Stimulated activated naive CD4-positive, alpha-beta T cell (primary cell): ENCODE data around the gene COQ8B.
"Not testable (repeated sequence)": the region's sequence is repeated elsewhere in the genome, so short reads cannot be mapped to it uniquely, and the experiment has no call there.

Experiments
- DNase-seq, 6 experiments: peaks; one replicate each; lab custom pipeline; 2025; lab: John Stamatoyannopoulos, UW

Gene COQ8B

DNA sequence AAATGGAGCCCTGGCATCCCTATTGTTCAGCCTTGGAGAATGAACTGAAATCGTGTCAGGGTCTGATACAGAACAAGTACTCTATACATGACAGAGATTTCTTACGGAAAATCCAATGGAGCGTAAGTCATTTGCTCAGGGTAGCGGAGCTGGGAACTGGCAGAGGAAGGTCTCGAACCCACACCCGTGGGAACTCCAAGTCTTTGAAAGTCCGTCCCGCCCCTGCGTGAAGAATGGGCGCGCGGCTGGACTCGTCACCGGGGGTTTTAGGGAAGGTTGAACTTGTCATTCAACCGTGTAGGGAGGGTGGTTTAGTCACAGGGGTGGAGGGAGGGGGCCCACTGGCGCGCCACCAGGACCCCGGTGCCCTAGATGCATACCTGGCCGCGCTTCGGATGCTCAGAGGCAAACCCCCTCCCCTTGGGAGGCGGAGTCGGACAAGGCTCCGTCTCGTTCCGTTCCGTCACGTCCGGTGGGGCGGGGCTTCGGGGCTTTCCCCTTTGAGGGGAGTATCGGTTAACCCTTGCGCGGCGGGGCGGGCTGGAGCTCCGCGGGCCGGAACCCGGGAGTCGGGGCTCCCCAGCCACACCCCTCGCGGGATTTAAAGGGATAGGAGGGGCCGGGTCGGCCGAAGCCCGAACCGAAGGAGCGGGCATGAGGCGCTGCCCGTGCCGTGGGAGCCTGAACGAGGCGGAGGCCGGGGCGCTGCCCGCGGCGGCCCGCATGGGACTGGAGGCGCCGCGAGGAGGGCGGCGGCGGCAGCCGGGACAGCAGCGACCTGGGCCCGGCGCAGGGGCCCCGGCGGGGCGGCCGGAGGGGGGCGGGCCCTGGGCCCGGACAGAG, at the start of gene COQ8B, which contains the start of gene ITPKC:
COQ8B (minus strand) TSS at position 405 of the 843 bp plus-strand sequence. CDS start 2,254 bp downstream, outside the sequence.
ITPKC (plus strand) TSS at position 631 of the 843 bp plus-strand sequence; CDS start at position 655, 24 bp downstream.
- peak; percentile 94 to 99 (median 98) for DNase-seq

DNA sequence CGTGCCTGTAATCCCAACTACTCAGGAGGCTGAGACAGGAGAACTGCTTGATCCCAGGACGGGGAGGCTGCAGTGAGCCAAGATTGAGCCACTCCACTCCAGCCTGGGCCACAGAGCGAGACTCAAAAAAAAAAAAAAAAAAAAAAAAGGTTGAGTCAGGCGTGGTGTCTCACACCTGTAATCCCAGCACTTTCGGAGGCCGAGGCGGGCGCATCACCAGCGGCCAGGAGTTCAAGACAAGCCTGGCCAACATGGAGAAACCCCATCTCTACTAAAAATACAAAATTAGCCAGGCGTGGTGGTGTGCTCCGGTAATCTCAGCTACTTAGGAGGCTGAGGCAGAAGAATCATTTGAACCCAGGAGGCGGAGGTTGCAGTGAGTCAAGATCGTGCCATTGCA, 49.7 kb upstream of the COQ8B start:
- not testable (repeated sequence) for DNase-seq

DNA sequence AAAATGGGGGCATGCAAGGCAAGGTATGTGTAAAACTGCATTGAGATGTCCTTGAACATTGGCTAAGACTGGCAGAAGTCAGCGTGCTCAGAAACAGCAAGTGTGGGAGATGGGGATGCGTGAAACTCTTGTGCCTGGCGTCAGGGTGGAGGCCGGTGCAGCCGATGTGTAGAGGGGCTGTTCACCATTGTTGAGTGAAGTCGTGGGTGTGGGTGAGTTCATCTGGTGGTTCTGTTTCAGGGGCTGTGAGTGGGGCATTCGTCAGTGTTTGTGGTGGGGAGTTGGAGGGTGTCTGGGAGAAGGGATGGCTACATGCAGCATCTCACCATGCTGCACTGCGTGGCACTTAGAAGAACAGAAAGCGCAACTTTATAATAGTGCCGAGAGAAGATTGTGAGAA, 47.3 kb upstream of the COQ8B start:
- no peak for DNase-seq

DNA sequence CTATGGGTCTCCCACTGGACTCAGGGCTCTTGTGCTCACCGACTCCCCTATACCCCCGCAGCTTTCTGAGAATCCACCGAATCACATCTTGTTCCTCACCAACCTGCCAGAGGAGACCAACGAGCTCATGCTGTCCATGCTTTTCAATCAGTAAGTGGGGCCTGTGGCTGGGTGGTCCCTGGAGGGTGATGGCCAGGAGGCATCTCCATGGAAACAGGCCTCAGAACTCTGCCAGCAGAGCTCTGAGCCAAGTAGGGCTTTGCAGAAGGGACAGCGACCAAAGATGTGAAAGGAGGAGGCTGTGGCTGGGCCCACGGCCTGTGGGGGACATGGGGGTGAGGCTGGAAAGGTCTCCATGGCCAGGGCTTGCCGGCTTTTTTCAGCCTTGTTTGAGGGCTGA, 46.8 kb upstream of the COQ8B start:
- DNase-seq = no peak

DNA sequence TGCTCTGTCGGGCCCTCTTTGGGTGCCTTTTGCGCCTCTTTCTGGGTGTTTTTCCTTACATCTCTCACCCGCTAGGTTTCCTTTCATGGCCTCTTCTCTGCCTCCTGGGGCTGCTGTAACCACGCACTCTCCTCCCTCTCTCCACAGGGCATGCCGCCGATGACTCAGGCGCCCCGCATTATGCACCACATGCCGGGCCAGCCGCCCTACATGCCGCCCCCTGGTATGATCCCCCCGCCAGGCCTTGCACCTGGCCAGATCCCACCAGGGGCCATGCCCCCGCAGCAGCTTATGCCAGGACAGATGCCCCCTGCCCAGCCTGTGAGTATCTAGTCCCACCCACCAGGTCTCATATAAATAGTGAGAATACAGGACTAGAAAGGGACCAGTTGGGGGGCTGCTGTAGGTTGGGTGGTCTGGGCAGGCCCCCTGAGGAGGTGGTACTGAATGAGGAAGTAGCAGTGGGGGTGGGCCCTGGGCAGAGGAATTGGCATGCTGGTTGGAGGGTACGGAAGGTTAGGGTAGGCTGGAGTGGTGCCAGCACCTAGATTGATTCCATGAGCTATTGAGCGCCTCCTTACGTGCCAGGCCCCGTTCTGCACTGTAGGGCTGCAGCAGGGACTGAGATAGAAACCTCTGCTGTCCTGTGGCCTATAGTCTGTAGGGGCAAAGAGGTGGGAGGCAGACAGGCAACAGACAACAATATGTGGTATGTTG, 46.2 kb upstream of the COQ8B start:
- DNase-seq = no peak

DNA sequence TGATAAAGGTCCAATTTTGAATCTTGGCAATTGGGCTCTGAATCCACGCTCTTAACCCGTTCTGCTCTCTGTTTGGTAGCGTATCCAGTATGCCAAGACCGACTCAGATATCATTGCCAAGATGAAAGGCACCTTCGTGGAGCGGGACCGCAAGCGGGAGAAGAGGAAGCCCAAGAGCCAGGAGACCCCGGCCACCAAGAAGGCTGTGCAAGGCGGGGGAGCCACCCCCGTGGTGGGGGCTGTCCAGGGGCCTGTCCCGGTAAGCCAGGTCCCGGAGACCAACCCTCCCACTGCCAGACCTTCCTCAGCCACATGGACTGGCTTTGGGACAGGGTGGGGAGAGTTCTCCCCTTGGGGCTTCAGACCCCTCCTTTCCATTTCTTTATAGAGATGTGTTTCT, 42.7 kb upstream of the COQ8B start:
- DNase-seq = no peak

DNA sequence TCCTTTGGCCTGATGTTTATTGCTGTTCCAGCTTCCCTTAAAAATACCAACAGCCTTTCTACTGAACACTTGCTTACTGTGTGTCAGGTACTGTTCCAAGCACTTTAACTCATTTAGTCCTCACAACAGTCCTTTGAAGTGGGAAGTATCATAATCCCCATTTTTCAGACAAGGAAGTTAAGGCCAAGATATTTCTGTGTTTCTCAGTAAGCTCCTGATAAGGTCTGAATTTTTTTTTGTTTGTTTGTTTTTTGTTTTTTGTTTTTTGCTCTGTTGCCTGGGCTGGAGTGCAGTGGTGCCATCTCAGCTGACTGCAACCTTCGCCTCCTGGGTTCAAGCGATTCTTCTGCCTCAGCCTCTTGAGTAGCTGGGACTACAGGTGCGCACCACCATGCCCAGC, 41.8 kb upstream of the COQ8B start:
- DNase-seq = no peak

DNA sequence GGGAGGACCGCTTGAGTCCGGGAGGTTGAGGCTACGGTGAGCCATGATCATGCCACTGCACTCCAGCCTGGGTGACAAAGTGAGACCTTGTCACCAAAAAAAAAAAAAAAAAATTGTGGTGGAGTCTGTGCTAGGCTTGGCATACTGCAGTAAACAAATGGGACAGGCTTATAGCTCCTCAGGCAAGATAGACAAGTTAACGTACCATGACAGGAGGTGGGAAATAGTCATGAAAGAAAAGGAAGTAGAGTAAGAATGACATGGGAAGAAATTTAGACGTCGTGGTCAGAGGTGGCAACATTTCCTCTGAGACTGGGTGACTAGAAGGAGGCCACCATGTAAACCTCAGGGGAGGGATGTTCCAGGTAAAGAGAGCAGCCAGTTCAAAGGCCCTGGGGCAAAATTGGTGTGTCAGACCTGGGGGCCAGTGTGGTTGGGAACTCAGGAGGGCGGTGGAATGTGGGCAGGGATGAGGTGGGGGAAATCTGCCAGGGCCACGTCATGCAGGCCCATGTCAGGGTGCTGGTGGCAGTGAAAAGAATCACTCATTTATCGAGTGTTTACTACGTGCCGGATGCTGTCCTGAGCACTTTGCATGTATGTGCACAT, 39.9 kb upstream of the COQ8B start:
- DNase-seq = no peak

DNA sequence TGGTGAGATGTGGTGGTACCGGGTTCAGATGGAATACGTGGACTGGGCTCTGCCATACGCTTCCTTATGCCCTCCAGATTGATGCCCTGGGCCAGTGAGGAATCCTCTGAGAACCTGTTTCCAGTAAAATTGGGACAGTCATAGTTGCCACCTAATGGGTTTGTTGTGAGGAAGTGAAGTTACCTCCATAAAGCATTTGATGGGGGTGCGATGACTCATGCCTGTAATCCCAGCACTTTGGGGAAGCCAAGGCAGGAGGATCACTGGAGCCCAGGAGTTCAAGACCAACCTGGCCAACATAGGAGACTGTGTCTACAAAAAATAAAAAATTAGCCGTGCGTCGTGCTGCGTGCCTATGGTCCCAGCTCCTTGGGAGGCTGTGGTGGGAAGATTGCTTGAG, 39.1 kb upstream of the COQ8B start:
- no peak for DNase-seq

DNA sequence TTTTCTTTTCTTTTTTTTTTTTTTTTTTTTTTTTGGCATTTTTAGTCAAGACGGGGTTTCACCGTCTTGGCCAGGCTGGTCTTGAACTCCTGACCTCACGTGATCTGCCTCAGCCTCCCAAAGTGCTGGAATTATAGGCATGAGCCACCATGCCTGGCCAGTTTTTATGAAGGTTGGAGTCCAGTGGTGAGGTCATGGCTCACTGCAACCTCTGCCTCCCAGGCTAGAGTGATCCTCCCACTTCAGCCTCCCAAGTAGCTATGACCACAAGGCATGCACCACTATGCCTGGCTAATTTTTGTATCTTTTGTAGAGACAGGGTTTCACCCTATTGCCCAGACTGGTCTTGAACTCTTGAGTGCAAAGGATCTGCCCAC, 38.5 kb upstream of the COQ8B start:
- no peak for DNase-seq

DNA sequence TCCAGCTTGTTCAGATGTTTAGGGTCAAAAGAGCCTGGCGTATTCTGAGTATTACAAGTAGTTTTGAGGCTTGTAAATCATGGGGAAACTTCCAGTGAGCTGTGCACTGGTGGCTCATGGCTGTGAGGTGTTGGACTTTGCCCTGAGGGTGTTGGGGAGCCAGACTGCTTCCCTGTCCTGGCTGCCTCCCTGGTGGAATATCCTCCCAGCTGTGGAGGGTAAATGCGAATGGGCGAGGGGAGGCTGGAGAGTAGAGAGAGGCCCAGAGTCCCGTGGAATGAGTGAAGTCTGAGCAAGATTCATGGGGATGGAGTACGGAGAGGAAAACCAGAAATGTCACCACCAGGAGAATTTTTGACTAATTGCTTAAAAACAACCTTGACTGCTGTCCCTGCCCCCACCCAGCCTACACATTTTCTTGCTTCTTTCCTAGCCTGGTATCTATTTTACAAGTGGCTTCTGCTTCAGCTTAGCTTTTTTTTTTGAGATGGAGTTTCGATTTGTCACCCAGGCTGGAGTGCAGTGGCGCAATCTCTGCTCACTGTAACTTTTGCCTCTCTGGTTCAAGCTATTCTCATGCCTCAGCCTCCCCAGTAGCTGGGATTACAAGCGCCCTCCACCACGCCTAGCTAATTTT, 38.0 kb upstream of the COQ8B start:
- DNase-seq = no peak

DNA sequence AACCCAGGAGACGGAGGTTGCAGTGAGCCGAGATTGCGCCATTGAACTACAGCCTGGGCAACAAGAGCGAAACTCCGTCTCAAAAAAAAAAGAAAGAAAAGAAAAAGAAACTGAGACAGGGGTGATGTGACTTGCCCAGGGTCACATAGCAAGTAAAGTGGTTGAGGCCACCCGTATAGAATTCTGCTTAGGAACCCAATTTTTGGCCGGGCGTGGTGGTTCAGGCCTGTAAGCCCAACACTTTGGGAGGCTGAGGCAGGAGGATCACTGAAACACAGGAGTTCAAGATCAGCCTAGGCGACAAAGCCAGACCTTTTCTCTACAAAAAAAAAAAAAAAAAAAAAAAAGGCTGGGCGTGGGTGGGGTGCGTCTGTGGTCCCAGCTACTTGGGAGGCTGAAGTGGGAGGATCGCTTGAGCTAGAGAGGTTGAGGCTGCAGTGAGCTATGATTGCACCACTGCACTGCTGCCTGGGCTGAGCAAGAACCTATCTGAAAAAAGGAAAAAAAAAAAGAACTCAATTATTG, 35.6 kb upstream of the COQ8B start:
- no peak for DNase-seq

DNA sequence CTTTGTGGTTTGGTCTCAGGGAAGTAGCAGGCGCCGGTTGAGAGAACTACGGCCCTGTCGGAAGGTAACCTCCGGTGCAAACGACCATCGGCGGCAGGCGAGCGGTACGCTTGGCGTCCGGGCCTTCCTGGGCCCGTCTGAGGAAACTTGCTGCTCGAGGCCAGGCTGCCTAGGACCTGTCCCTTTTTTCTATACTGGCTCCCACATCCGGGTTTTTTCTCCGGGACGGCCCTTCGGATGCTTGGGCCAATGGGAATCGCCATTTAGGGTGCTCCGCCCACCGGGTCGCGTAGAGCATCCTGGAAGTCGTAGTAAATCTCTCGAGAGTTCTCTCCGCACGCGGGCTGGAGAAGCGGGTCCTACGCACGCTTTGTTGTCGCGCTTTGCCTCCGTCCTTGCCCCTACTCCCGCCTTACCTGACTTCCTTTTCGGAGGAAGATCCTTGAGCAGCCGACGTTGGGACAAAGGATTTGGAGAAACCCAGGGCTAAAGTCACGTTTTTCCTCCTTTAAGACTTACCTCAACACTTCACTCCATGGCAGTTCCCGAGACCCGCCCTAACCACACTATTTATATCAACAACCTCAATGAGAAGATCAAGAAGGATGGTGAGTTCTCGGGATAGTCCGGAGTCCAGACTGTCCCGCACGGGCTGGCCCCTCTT, 34.3 kb upstream of the COQ8B start, which contains the start of gene SNRPA:
SNRPA (plus strand) TSS at position 330 of the 664 bp plus-strand sequence; CDS start at position 536, 206 bp downstream.
- DNase-seq = peak; percentile 93 to 100 (median 100)

DNA sequence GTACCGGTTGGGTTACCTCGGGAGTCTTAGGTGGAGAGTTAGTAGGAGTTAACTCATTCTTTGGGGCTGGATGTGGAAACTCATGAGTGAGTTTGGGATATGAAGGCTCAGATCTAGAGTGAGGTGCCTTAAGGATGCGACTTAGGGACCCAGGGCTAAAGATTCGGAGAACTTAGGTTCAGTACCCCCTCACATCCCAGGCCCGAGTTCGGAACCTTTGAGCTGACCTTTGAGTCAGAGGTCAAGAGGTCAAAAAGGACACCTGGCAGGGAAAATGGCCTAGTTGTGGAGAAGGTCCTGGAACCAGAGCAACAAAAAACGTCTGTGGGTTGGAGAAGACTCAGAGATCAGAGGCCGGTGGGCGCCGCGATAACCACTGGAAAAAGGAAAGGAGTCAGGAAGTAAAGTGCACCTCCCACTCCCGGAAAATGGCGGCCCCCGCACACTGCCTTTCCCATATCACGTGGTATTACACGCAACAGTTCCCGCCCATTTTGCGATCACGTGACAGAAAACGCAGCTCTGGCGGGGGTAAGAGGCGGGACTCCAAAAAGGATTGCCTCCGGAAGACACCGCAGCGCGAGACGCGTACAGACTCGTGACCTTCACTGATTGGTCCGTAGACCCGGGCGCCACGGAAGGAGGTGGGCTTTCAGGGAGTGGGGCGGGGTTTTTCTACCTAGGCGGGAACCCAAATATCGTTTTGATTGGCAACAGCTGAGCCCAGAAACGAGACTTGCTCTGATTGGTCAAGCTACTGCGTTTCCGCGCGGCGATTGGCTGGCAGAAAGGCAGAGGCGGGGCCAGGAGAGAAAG, 33.6 kb upstream of the COQ8B start, which contains the start of gene ACTMAP:
ACTMAP (minus strand) TSS at position 420 of the 816 bp plus-strand sequence. CDS start 674 bp downstream, outside the sequence.
- DNase-seq = peak in 5 of 6 experiments; percentile 99 to 100 (median 100)

DNA sequence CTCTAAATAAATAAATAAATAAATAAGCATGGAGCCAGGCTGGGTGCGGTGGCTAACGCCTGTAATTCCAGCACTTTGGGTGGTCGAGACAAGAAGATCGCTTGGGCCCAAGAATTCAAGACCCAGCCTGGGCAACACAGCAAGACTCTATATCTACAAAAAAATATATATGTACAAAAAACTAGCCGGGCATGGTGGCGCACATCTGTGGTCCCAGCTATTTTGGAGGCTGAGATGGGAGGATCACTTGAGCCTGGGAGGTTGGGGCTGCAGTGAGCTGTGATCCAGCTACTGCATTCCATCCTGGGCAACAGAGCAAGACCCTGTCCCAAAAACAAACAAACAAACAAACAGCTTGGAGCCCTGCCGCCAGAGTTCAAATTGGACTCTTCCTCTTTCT, 30.9 kb upstream of the COQ8B start:
- no peak for DNase-seq

DNA sequence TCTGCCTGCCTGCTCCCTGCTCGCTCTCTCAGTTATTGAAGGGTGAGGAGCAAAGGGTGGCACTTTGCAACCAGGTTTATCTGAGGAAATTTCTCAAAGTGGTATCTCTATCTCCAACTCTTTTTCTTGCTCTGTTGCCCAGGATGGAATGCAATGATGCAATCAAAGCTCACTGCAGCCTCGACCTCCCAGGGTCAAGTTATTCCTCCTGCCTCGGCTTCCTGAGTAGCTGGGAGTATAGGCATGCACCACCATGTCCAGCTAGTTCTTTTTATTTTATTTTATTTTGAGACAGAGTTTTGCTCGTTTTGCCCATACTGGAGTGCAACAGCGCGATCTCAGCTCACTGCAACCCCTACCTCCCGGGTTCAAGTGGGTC, 28.7 kb upstream of the COQ8B start:
- no peak for DNase-seq

DNA sequence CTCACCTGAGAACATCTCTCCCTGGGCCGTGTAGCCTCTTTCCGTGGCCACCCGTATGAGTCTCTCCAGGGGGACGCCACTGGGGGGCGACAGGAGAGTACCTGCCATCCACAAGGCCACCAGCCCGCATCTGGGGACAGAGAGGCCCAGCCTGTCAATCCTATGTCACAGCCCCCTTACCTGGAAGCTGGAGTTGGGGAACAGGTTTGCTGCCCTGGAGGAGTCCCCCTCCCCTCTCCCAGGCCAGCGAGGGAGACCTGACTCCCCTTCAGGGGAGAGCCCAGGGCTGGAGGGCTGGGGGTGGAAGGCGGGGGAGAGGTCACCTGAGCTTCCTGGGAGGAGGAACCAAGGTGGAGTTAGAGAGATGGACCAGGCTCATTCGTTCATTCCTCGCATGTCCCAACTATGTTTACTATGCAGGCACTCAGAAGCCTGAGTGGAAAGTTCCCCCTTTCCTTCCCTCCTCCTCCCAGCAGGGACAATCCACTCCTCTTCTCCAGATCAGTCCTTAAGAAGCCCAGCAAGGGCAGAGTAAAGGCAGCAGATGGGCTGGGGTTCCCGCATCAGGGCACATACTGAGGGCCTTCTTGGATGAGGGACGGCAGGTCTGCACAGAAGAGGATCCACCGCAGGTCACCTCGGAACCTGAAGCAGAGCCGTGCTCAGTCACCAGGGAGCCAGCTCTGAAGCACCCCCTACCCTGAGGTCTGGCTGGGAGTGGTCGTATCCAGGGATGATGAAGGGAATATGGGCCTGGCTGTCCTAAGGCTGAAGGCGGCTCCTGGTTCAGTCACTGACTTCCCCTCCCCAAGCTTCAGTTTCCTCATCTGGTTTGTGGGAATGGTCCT, 28.1 kb upstream of the COQ8B start:
- DNase-seq = no peak

DNA sequence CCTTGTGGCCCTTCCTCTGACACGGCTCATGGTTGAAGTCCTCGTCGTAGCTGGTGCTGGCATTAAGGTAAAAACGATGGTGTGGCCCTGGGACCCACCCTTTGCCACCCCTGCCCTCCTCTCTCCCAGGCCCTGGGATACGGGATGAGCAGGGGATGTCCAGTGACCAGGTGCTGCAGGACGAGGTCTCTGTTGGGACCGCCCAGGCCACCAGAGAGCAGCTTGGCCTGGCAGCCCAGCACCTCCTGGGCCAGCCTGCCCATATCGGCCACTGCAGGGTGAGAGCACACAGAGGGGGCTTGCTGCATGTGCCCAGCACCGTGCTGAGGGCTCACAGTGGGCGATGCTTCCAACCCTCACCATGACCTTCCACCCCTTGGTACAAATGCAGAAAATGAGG, 27.2 kb upstream of the COQ8B start:
- no peak for DNase-seq

DNA sequence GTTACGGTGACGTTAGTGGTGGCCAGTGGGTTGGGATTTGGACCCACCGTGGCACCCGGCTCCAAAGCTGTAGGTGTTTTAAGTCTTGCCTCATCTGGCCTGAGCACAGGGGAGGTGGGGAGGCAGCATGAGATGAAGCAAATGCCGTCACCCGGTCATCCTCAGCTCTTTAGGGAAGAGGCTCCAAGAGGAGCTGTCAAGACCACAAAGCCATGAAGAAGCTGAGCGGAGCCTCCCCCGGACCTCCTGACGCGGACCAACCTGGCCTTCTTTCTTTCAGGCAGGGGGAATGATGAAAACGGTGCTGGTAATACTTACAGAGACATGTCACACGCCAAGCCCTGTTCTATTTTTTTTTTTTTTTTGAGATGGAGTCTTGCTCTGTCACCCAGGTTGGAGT, 26.2 kb upstream of the COQ8B start:
- no peak for DNase-seq
